Embryonic facial prominence (tissue), 1 donor: Measurements from ENCODE around the gene SERTAD1.

ENCODE experiments used
- DNase-seq: peaks from one replicate; pipeline ENCODE4 v3.0.0-alpha.2; 2016; ENCODE audit errors: extremely low spot score

The SERTAD1 gene

GRCh38 chr19:40403262-40403984, 22.4 kb downstream of the SERTAD1 start:
- DNase-seq, result no peak

- DNase-seq, result no peak
These were observed 25.2 kb downstream of the SERTAD1 start for GRCh38 chr19:40400559-40400958.

GRCh38 chr19:40398417-40399131, 27.2 kb downstream of the SERTAD1 start:
- no peak for DNase-seq

GRCh38 chr19:40397568-40397906, 28.3 kb downstream of the SERTAD1 start:
- no peak for DNase-seq

GRCh38 chr19:40396886-40397567, 28.8 kb downstream of the SERTAD1 start:
- no peak for DNase-seq

GRCh38 chr19:40395956-40396355, 29.8 kb downstream of the SERTAD1 start:
- no peak for DNase-seq

- no peak for DNase-seq
These were observed 31.0 kb downstream of the SERTAD1 start for GRCh38 chr19:40394816-40395210.

- no peak for DNase-seq
These were observed 31.6 kb downstream of the SERTAD1 start for GRCh38 chr19:40393894-40394815.

GRCh38 chr19:40392894-40393517, 32.8 kb downstream of the SERTAD1 start:
- DNase-seq, result no peak

GRCh38 chr19:40392123-40392522, 33.7 kb downstream of the SERTAD1 start:
- DNase-seq, result no peak

- DNase-seq, result no peak
These were observed 35.6 kb downstream of the SERTAD1 start, which contains the start of gene HIPK4 for GRCh38 chr19:40390084-40390742. Gene HIPK4 (minus strand): TSS chr19:40390181. CDS start chr19:40389902, 279 bp downstream.

- DNase-seq, result no peak
These were observed 36.2 kb downstream of the SERTAD1 start for GRCh38 chr19:40389404-40390083.

- no peak for DNase-seq
These were observed 37.3 kb downstream of the SERTAD1 start for GRCh38 chr19:40388481-40388880.

- no peak for DNase-seq
These were observed 38.6 kb downstream of the SERTAD1 start for GRCh38 chr19:40387155-40387554.

GRCh38 chr19:40383668-40384248, 42.0 kb downstream of the SERTAD1 start:
- DNase-seq, result no peak

- DNase-seq, result no peak
These were observed 44.5 kb downstream of the SERTAD1 start for GRCh38 chr19:40381321-40381720.

GRCh38 chr19:40380199-40381037, 45.4 kb downstream of the SERTAD1 start:
- no peak for DNase-seq

- DNase-seq, result no peak
These were observed 46.2 kb downstream of the SERTAD1 start for GRCh38 chr19:40379446-40380198.
